ENCODE results near the gene VENTX.

GRCh38 chr10:133267829-133268228 is 30.2 kb downstream of the VENTX start:
- TF ChIP-seq, protein P1, sequence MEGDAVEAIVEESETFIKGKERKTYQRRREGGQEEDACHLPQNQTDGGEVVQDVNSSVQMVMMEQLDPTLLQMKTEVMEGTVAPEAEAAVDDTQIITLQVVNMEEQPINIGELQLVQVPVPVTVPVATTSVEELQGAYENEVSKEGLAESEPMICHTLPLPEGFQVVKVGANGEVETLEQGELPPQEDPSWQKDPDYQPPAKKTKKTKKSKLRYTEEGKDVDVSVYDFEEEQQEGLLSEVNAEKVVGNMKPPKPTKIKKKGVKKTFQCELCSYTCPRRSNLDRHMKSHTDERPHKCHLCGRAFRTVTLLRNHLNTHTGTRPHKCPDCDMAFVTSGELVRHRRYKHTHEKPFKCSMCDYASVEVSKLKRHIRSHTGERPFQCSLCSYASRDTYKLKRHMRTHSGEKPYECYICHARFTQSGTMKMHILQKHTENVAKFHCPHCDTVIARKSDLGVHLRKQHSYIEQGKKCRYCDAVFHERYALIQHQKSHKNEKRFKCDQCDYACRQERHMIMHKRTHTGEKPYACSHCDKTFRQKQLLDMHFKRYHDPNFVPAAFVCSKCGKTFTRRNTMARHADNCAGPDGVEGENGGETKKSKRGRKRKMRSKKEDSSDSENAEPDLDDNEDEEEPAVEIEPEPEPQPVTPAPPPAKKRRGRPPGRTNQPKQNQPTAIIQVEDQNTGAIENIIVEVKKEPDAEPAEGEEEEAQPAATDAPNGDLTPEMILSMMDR (conservative IDR thresholded peaks at IDR 0.05; ENCODE audit: low read depth, low read length): no peak
- TF ChIP-seq EZH2 (IDR thresholded peaks at IDR 0.05; ENCODE audit: low read length, unreplicated experiment) (no peak), EZH2phosphoT487 (IDR thresholded peaks at IDR 0.05; ENCODE audit: borderline replicate concordance, low read length) (no peak)

All from PC-3 (cell line).